OCI-LY1 (cell line): ENCODE measurements around the gene DMTF1.

Experiments
- H2AFZ ChIP-seq: fragments of 200-600 bp; sonication (generic), shearing (Covaris generic); 2 replicates; pipeline ENCODE4 v1.6.0; 2014; ENCODE audit warnings: antibody characterized with exemption, mild to moderate bottlenecking, low read length
- H3F3A ChIP-seq: fragments of 200-600 bp; sonication (generic), shearing (Covaris generic); 2 replicates; pipeline ENCODE4 v1.6.0; 2014; ENCODE audit warnings: mild to moderate bottlenecking, antibody characterized with exemption, low read length, moderate library complexity; ENCODE audit not compliant: insufficient read depth
- H3K27ac ChIP-seq: fragments of 200-600 bp; sonication (generic); 2 replicates; pipeline ENCODE4 v1.5.1; 2014; ENCODE audit warnings: low read length, mixed run types, mild to moderate bottlenecking, low read depth; ENCODE audit not compliant: poor library complexity, severe bottlenecking
- H3K27me3 ChIP-seq: fragments of 200-600 bp; sonication (generic); 2 replicates; pipeline ENCODE4 v1.6.0; 2014; ENCODE audit warnings: antibody characterized with exemption, mild to moderate bottlenecking, low read length, moderate library complexity; ENCODE audit not compliant: insufficient read depth
- H3K36me3 ChIP-seq: fragments of 200-600 bp; sonication (generic); 2 replicates; pipeline ENCODE4 v1.6.1; 2014; ENCODE audit warnings: mild to moderate bottlenecking, antibody characterized with exemption, low read length, moderate library complexity, mixed read lengths; ENCODE audit not compliant: insufficient read depth
- H3K4me1 ChIP-seq: fragments of 200-600 bp; sonication (generic); 2 replicates; pipeline ENCODE4 v1.5.1; 2014; ENCODE audit warnings: mild to moderate bottlenecking, low read length, moderate library complexity; ENCODE audit not compliant: insufficient read depth, severe bottlenecking
- H3K4me2 ChIP-seq: fragments of 200-600 bp; sonication (generic), shearing (Covaris generic); 2 replicates; pipeline ENCODE4 v1.6.1; 2014; ENCODE audit warnings: low read length
- H3K4me3 ChIP-seq: fragments of 200-600 bp; sonication (generic); 2 replicates; pipeline ENCODE4 v1.5.1; 2014; ENCODE audit warnings: low read length, low read depth, mild to moderate bottlenecking, mixed read lengths; ENCODE audit not compliant: poor library complexity, severe bottlenecking
- H3K79me2 ChIP-seq: fragments of 200-600 bp; shearing (Covaris generic); 2 replicates; pipeline ENCODE4 v1.6.1; 2016; ENCODE audit warnings: mixed run types, low read length, mixed read lengths; ENCODE audit not compliant: insufficient read depth
- H3K9ac ChIP-seq: fragments of 200-600 bp; sonication (generic), shearing (Covaris generic); 2 replicates; pipeline ENCODE4 v1.6.1; 2014; ENCODE audit warnings: mild to moderate bottlenecking, low read length, mixed read lengths
- H3K9me2 ChIP-seq: fragments of 200-600 bp; sonication (generic), shearing (Covaris generic); 2 replicates; pipeline ENCODE4 v1.6.1; 2014; ENCODE audit warnings: low read depth, mild to moderate bottlenecking, low read length, mixed read lengths
- H3K9me3 ChIP-seq: fragments of 200-600 bp; shearing (Covaris generic); 2 replicates; pipeline ENCODE4 v1.6.1; 2014; ENCODE audit warnings: low read length, mixed read lengths
- H4K20me1 ChIP-seq: fragments of 200-600 bp; sonication (generic), shearing (Covaris generic); 2 replicates; pipeline ENCODE4 v1.6.0; 2016; ENCODE audit warnings: mild to moderate bottlenecking, low read length; ENCODE audit not compliant: insufficient read depth
- EZH2 ChIP-seq: fragments of 200-600 bp; sonication (generic), shearing (Covaris generic); IDR thresholded peaks from 2 replicates; pipeline ENCODE4 v1.8.0; 2017; ENCODE audit warnings: borderline replicate concordance, mixed run types, mild to moderate bottlenecking, antibody characterized with exemption, low read length, moderate library complexity, mixed read lengths
- TF ChIP-seq, protein P1 (sequence below): fragments of 200-600 bp; sonication (generic), shearing (Covaris generic); IDR thresholded peaks from 2 replicates; pipeline ENCODE4 v1.5.1; 2017; ENCODE audit warnings: mild to moderate bottlenecking, antibody characterized with exemption, low read length, moderate library complexity, mixed read lengths

DMTF1 gene

DNA sequence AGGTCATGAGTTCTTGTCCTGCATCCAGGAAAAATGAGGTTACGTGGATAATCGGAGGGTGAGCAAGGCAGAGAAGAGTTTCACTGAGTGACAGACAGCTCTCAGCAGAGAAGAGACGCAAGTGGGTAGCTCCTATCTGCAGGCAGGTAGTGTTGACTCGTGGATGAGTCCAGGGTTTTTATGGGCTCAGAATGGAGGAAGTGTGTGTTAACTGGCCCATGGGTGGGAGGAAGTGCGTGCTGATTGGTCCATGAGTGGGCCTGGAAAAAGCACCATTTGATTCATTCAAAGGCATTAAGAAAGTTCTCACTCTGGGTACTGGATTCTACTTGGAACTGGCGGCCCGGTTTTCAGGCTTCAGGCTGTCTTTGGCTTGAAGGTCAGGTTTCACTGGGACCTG, 4.8 kb upstream of the DMTF1 start:
- no peaks in the 10 kb centered on the region for H3K27me3 ChIP-seq
- no peaks in the 10 kb centered on the region for H3K9me2 ChIP-seq
- H3F3A ChIP-seq = no peaks in the 10 kb centered on the region; the same call in 1 of the 2 replicates
- no peak overlapping the region for H3K4me3 ChIP-seq
- H3K36me3 ChIP-seq = no peaks in the 10 kb centered on the region
- H3K4me2 ChIP-seq = no peak overlapping the region
- TF ChIP-seq EZH2 = no peak
- TF ChIP-seq, protein P1, sequence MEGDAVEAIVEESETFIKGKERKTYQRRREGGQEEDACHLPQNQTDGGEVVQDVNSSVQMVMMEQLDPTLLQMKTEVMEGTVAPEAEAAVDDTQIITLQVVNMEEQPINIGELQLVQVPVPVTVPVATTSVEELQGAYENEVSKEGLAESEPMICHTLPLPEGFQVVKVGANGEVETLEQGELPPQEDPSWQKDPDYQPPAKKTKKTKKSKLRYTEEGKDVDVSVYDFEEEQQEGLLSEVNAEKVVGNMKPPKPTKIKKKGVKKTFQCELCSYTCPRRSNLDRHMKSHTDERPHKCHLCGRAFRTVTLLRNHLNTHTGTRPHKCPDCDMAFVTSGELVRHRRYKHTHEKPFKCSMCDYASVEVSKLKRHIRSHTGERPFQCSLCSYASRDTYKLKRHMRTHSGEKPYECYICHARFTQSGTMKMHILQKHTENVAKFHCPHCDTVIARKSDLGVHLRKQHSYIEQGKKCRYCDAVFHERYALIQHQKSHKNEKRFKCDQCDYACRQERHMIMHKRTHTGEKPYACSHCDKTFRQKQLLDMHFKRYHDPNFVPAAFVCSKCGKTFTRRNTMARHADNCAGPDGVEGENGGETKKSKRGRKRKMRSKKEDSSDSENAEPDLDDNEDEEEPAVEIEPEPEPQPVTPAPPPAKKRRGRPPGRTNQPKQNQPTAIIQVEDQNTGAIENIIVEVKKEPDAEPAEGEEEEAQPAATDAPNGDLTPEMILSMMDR = no peak
- H3K27ac ChIP-seq = no peak overlapping the region
- no peaks in the 10 kb centered on the region for H3K79me2 ChIP-seq
- no peak overlapping the region for H3K9ac ChIP-seq
- H3K9me3 ChIP-seq = no peaks in the 10 kb centered on the region
- H4K20me1 ChIP-seq = no peaks in the 10 kb centered on the region
- H2AFZ ChIP-seq = no peak overlapping the region
- H3K4me1 ChIP-seq = peaks cover 21% of the 10 kb centered on the region

DNA sequence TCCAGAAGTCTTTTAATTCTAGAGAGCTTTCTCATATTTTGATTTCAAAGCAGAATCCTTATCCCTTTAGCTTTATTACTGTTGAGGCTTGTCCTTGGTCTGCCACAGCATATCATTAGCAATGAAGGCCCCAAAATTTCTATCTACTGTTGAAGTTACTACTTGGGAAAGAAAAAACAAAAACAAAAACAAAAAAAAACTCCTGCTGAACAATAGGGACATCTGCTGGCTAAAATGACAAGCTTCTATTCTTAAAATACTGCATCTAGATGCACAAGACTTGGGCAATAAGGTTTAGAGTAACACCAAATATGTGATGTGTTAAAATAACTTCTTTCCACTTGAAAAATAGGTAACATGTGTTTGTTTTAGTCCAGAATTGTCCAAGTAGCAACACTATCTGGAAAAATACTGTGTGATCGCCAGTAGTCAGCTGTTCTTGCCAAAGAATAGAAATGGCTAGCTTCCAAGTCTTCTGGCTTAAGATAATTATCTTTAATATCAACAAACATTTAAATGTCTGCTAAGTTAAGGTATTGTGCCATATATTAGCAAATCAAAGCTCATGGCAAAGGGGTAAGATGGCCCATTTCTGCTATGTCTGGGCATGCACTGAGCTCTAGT, 3.8 kb upstream of the DMTF1 start:
- Histone ChIP-seq H3K27ac (no peak overlapping the region), H2AFZ (no peak overlapping the region), H3K4me2 (no peak overlapping the region), H3K9me3 (no peaks in the 10 kb centered on the region), H3K4me1 (peaks cover 22% of the 10 kb centered on the region), H3K27me3 (no peaks in the 10 kb centered on the region), H3K36me3 (peaks cover 3% of the 10 kb centered on the region; the same call in 1 of the 2 replicates), H3K79me2 (peaks cover 8% of the 10 kb centered on the region), H3K4me3 (no peak overlapping the region), H3F3A (no peaks in the 10 kb centered on the region; the same call in 1 of the 2 replicates), H3K9me2 (no peaks in the 10 kb centered on the region), H4K20me1 (no peaks in the 10 kb centered on the region), H3K9ac (no peak overlapping the region)
- no peak for TF ChIP-seq EZH2
- TF ChIP-seq, protein P1 = peak; percentile 81

DNA sequence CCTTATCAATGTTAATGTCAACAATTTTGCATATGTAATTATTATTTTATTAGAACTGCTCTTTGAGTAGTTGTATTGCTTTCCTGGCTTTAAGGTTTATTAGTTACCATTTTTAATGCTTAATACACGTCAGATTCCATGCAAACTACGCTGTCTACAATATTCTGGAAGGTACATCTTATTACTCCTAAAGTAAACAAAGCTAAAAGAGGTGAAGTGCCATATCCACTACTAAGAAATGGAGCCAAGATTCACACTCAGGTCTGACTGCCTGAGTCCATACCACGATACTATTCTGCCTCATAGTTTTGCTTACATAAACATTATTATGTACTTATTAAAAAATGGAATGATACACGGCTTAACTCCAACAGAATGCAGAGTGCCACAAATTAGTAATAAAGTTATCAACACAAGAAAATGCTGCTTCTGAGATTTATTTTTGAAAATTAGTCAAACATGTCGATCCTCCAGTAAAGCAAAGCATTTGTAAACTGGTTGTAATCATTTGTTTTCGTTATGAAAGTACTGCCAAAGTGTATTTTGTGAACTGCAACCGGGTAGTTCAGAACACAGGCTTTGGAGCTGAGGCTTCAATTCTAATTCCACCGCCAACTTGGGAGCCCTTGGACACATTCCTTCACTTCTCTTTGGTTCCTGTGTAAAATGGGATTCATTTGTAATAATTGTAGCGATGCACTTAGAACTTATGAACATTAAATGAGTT, 1.1 kb upstream of the DMTF1 start:
- peaks cover 38% of the 10 kb centered on the region for H3K4me1 ChIP-seq
- H4K20me1 ChIP-seq = no peaks in the 10 kb centered on the region
- H3K4me2 ChIP-seq = peak overlapping the region; percentile 80
- H3F3A ChIP-seq = no peaks in the 10 kb centered on the region; the same call in 1 of the 2 replicates
- TF ChIP-seq, protein P1 = no peak
- TF ChIP-seq EZH2 = no peak
- peak overlapping the region; percentile 84 for H3K4me3 ChIP-seq
- peaks cover 36% of the 10 kb centered on the region for H3K79me2 ChIP-seq
- H3K9ac ChIP-seq = peak overlapping the region; percentile 82
- H3K9me3 ChIP-seq = no peaks in the 10 kb centered on the region
- peaks cover 20% of the 10 kb centered on the region; the same call in 1 of the 2 replicates for H3K36me3 ChIP-seq
- H2AFZ ChIP-seq = peak overlapping the region; percentile 18; the same call in 1 of the 2 replicates
- H3K9me2 ChIP-seq = no peaks in the 10 kb centered on the region
- peak overlapping the region; percentile 77 for H3K27ac ChIP-seq
- H3K27me3 ChIP-seq = no peaks in the 10 kb centered on the region
